RPMI7951 (cell line): ENCODE results near the gene TMEM79. TPM values are rescaled to one million over a fixed set of nuclear protein-coding genes. Genes with fewer than 3 reads are reported as not detected.
A peak's percentile ranks its signal among the peaks of the same experiment; 100 is the strongest.

Experiments
- DNase-seq: peaks from one replicate; pipeline ENCODE4 v3.0.0-alpha.2; 2012; ENCODE audit warnings: low read depth
- total RNA-seq: library from RNA; depleted of rRNA; stranded (reverse); fragments of >200 nt; shearing (Covaris generic); gene quantifications from 2 replicates; pipeline ENCODE4 v1.2.3, GENCODE V29; 2014

TMEM79 gene
- total RNA-seq, 1 experiment from 2014 or later, result 2.4 TPM

DNA sequence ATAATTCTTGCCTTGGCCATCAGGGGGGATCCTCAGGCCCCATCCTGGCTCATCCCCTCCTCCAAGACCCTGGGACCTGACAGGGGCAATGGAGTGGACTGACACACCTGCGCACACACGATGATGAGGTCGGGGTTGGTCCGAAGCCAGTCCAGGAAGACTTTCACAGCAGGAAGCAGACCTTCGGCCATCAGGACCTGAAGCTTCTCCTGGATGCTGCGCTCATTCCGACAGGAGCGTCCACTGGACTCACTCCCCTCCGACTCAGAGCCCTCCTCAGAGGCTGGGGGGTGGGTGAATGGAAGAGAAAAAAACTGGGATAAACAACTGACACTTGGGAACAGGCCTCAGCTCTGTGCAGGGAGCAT, 20.9 kb upstream of the TMEM79 start:
- no peak for DNase-seq

DNA sequence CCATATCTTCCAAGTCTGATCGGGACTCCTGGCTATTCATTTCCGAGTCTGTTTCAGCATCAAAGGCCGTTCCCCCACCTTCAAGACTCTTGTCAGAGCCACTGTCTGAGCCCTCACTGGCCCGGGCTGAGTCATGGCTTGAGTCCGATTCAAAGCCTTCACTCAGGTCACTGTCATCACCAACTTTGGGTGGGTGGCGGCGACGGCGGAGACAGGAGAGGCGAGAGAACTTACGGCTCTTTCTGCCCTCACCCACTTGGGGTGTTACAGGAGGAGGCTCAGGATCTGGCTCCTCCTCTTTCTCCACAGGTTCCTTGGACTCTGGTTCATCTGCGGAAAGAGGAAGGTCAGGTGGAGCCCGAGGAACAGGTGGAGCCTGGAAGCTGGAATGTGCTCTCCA, 18.1 kb upstream of the TMEM79 start:
- DNase-seq, result no peak

DNA sequence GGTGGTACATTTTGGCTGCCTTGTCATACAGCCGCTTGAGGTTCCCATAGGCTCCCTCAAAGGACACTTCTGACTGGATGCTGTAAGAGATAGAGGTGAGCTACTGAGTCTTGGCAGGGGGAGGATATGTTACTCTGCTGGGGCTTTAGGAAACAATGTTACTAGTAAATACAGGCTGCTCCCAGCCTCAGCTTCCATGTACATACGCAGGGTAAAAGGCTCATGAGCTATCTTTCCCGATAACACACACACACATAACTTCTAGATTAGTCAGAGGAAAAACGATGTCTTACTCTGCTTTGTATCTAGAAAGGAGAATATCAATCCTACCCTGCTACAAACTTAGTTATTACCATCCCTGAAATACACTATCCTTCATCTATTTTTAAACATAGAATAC, 15.8 kb upstream of the TMEM79 start:
- DNase-seq, result no peak

DNA sequence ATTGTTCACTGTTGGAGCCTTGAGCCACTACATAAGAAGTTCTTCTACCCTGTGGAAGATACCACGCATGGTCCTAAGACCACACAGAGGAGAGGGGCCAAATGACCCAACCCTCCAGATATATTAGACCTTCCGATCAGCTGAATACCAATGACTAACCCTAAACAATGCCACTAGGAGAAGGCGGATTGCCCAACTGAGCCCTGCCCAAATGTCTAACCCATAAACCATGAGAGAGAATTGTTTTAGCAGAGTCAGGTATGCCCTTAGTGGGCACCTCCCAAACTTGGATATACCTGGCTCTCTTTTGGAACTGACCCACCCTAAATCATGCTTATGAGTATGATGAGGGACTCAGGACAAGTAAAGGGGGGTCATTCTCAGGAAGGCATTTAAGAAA, 13.8 kb upstream of the TMEM79 start:
- DNase-seq, result no peak

DNA sequence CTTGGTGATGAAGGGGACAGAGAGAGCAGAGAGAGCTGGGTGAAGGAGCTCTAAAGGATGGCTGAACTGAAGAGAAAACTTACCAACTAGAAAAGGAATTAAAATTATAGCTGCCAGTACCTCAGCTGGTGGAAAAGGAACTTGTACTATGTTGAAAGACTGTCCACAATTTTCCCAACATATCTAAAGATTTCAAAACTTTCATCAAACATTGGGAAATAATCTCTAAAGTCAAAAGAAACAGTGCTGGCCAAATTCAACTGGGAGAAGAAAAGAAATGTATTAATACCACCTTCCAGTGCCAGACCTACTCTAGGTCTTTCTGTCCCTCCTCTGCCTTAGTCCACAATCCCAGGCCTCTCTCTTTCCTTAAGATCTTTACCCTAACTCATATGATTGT, 7.6 kb upstream of the TMEM79 start:
- no peak for DNase-seq

DNA sequence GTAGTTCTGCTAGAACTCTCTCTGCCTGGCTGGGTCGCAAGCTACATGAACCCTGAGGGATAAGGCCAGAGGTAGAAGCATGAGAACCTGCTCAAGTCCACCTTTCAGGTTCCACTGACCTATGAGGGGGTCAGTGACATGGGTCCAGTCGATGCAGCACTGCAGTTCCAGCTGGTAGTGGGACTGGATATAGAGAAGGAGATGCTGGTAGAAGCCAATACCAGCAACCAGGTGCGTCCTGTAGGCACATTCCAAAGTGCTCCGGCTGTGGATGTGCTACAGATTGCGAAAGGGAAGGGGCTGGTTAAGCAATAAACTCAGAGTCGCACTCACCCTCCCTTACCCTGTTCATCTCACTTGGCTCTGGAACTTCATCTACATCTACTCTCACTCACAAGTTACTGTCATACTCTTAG, 7.2 kb upstream of the TMEM79 start:
- DNase-seq, result no peak

DNA sequence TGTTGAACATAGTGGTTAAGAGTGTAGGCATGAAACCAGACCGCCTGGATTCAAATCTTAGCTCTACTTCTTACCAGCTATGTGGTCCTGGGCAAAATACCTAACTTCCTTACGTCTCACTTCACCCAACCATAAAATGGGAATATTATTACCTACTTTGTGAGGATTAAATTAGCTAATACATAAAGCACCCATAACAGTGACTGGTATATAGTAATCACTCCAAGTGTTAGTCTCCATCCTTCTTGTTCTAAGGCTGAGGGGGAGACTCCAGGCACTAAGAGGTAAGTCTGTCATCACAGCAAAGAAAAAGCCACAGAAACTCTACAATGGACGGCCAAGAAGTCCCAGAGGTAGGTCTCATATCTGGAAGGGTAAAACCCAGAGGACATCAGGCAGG, 4.3 kb upstream of the TMEM79 start:
- DNase-seq, result no peak

DNA sequence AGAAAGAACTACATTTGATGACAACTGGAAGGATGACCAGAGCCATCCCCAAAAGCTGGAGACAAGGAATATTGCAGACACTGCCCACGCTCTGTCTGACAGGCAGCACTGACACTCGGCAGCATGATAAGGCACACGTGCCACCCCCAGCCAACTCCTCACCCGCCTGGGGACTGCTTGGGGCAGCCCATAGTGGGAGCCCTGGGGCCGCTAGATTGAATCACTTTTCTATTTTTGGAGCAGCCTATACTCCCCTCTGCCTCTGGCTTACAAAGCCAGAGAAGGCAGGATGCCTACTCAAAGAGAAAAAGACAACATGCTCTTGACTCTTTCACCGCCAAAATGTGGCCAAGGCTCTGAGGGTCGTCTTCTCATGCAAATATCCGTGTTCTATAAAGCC, 2.8 kb upstream of the TMEM79 start:
- peak; percentile 76 for DNase-seq

DNA sequence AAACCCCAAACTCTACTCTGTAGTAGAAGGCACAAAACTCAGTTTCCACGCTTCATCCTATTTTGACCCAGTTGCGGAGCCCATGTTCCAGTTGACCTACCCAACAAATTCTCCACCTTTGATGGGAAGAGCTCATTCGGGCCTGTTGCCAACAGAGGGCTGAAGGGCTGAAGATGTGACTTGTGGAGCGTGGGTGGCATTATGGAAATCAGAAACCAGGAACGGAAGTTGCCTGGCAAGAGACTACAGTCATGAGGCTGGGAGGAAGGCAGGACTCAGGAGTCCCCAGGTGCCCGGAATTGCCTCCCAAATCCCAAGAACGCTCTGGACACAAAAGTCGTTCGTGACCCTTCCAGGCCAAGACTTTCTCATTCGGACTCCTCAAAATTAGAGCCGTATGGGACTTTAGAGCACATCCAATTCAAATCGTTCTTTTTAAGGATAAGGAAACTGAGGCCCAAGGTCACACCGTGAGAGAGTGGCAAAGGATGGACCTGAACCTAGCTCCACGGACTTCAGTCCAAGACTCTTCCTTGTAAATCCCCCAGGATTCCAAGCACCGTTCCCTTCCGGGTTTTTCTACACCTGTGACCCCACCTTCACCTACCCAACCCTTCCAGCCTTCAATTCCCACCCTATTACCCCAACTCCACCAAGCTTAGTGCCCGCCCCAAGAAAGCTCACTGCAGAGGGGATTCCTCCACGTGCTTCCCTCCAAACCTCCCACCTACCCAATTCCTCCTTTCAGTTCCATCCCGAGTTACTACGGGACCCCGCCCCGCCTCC, 2.2 kb upstream of the TMEM79 start:
- DNase-seq, result peak; percentile 48

DNA sequence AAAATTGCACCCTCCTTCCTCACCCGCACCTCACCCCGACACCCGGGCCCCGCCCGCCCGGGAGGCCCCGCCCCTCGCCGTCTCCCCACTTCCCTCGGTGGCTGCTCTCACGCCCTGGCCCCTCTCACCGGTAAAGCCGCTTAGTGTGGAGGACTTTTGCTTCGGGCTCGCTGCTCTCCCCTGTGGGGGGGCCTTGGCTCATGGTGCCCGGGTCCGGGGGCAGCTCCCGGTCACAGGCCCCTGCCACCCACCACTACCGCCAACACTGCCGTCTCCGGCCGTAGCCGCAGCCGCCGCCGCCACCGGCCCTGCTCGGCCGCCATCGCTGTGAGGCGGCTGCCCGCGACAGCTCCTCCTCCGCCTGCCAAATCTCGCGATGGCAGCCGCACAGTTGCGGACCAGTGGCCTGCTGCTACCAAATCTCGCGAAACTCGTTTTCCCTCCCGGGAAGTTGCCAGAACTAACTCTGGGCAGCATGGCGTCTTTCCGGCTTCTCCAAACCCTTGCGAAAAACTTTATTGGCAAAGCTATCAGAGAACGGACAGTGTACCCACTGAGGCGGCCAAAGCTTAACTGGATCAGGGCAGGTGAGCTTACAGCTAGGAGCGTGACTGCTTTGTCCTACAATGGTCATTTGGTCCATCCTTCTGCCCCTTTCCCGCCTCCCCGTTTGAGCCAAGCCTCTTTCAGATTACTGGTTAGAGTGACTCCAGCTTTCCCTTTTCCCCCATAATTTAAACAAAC, 1.5 kb upstream of the TMEM79 start, which contains the start of gene SMG5:
Gene SMG5 (minus strand): TSS at position 347 of the 744 bp plus-strand sequence. CDS start 145 bp downstream, at position 202.
- DNase-seq, result peak; percentile 98

DNA sequence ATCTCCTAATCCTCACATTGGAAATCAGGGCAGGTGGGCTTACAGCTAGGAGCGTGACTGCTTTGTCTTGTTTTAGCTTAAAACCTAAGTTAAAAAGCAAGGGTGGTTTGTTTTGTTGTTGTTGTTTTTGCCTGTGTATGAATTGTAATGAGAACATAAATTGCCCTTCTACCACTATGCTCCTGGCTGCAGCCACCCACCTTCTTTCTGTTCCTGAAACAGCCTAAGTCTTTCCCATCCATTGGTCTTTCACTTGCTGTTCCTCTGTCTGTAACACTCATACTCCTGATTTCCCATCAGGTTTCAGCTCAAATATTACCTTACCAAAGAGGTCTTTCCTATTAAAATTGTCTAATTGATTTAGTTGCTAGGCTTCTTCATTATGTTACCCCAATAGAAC, 604 bp upstream of the TMEM79 start:
- no peak for DNase-seq

DNA sequence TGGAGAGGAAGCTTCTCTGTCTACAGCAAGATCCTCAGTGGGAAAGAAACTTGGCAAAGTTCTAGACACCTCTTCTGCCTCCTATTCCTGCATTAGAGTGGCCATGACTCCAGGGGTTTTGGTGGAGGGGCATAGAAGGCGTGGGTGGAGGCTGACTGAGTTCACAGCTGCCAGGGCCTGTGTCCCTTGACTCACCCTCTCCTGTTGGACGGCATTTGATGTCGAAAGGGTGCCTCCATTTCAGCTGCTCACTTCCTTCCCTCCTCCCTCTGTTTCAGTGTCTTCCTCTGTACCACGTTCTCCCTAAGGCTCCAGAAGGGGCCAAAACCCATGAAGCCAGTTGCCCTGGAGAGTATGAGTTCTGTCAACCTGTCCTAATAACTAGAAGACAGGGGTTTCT, 632 bp downstream of the TMEM79 start:
- no peak for DNase-seq

DNA sequence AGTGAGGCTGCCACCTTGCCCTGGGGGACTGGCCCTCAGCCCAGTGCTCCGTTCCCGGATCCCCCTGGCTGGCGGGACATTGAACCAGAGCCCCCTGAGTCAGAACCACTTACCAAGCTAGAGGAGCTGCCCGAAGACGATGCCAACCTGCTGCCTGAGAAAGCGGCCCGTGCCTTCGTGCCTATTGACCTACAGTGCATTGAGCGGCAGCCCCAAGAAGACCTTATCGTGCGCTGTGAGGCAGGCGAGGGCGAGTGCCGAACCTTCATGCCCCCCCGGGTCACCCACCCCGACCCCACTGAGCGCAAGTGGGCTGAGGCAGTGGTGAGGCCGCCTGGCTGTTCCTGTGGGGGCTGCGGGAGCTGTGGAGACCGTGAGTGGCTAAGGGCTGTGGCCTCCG, 1.3 kb downstream of the TMEM79 start:
- DNase-seq, result no peak

DNA sequence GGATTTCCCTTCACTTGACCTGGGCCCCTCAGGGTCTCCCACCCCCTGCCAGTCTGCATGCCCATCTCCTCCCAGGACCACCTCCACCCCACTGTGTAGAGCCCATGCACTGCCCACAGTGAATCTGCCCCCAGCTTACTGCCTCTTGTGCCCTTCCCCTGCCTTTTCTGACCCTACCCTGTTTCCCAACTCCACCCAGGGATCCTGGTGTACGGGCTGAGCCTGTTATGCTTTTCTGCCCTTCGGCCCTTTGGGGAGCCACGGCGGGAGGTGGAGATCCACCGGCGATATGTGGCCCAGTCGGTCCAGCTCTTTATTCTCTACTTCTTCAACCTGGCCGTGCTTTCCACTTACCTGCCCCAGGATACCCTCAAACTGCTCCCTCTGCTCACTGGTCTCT, 1.9 kb downstream of the TMEM79 start:
- no peak for DNase-seq

DNA sequence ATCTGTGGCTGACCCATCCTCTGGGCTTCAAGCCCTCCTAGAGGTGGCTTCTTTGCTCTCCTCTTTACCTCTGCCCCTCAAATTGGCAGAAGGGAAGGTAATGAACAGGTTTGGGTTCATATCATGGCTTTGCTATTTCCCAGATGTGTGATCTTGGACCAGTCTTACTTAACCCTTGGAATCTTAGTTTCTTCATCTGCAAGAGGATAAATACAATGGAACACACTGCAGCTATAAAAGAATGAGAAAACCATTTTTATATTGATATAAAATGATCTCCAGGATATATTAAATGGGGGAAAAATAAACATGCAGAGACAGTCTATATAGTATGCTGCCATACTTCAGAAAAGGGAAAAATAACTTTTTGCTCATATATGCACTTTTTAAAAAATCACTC, 5.7 kb downstream of the TMEM79 start:
- DNase-seq, result no peak

DNA sequence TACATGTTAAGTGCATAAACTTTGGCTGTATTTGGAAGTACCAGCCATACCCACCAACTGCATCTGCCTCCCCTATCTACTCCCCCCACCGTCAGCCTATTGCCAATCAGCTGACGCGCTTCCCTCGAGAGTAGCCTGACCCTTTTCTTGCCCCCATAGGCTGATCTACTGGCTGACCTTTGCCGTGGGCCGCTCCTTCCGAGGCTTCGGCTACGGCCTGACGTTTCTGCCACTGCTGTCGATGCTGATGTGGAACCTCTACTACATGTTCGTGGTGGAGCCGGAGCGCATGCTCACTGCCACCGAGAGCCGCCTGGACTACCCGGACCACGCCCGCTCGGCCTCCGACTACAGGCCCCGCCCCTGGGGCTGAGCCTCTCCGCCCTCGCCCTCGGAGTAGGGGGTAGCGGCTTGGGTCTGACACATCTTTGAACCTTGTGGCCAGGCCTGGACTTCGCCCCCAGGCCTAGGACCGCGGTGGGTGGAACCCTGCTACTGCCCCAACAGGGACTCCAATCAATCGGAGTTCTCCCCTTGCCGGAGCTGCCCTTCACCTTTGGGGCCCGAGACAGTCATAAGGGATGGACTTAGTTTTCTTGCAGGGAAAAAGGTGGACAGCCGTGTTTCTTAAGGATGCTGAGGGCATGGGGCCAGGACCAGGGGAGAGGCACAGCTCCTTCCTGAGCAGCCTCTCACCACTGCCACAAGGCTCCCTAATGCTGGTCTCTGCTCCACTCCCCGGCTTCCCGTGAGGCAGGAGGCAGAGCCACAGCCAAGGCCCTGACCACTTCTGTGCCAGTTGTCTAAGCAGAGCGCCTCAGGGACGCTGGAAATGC, 7.3 kb downstream of the TMEM79 start:
- peak; percentile 75 for DNase-seq

DNA sequence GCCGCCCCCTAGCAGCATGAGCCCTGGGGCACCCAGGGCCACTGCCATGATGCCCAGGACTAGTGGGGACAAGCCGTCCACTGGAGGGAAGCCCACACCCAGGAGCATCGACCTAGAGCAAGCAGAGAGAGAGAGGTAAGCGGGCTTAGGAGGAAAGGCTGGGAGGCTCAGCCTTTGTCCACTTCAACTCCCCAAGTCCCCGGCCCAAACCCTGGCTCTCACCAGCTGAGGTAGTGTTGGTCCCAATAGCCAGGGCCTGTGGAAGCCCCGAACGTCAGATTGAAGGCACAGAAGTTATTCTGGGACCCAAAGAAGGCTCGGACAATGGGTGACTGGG, 8.9 kb downstream of the TMEM79 start:
- no peak for DNase-seq

DNA sequence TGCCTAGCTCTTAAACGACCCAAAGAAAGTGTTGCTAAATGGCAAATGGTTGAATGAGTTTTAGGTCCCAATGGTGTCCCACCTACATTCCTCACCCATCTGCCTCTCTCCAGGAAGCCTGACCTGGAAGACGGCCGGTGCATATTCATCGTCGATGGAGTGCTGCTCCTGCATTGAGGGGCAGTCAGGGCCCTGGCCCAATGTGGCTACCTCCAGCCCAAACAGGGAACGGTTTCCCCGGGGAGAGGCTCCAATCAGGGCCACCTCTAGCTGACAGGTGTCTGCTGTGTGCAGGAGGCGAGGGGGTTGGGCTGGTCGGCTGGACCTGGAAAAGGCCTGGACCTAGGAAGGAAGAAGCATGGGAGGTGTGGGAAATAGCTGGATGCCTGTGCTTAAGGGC, 9.8 kb downstream of the TMEM79 start:
- no peak for DNase-seq

DNA sequence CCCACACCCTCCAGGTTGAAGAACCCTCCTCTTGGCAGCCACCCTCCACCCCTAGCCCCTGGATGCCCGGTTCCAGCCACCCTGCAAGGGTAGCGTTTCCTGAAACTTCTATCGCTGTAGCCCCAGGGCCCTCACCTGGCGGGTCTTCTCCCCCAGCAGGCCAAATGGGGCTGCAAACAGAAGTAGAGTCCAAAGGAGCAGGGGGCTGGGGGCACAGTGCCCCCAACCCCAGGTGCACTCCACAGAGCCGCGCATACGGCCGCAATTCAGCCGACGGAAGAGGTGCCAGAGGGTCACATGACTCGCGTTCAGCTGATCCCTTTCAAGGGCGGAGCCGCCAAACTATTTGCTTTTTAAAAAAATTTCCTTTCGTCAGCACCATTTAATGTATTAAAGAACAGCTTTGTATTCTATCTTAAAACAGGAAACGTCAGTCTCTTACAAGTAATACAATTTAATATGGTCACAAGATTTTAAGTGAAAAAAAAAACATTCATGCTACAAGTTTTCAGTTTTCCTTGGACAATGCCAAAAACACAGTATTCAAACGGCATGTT, 11.3 kb downstream of the TMEM79 start, which contains the start of gene GLMP:
Gene GLMP (minus strand): TSS at position 289 of the 557 bp plus-strand sequence. CDS start 34 bp downstream, at position 255.
- DNase-seq, result peak; percentile 60

DNA sequence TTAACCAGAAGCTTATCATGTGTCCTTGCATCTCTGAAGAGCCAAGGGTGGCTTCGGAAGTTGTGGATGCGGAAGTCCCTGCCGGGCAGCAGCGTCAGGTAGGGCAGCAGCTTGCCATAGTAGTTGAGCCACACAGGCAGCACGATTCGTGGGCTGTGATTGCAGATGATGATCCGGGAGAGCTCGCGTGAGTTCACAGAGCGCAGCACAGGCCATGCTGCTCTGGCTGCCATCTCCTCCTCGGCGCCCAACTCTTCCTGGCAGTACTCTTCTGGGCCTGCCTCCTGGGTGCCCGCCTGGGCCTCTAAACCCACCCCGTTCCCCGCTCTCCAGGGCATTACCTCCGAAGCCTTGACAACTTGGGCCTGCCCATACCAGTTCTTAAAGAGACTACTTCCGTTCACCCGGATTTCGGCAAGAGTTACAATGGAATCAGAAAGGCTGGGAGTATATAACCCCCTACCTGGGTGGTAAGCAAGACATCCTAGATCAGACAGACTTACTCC, 14.8 kb downstream of the TMEM79 start, which contains the start of gene VHLL:
Gene VHLL (minus strand): TSS at position 456 of the 506 bp plus-strand sequence. CDS start 118 bp downstream, at position 338.
- DNase-seq, result no peak

DNA sequence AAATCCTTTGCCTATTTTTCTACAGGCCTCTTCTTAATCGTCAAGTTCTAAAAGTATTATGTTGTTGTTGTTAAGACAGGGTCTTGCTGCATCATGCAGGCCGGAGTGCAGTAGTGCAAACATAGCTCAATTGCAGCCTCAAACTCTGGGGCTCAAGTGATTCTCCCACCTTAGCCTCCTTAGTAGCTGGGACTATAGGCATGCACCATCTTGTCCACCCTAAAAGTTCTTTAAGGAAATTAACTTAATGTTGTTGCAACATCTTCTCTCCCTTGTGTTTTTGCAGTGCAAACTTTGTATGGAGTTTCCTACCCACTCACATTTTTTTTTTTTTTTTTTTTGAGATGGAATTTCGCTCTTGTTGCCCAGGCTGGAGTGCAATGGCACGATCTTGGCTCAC, 19.1 kb downstream of the TMEM79 start:
- DNase-seq, result no peak

DNA sequence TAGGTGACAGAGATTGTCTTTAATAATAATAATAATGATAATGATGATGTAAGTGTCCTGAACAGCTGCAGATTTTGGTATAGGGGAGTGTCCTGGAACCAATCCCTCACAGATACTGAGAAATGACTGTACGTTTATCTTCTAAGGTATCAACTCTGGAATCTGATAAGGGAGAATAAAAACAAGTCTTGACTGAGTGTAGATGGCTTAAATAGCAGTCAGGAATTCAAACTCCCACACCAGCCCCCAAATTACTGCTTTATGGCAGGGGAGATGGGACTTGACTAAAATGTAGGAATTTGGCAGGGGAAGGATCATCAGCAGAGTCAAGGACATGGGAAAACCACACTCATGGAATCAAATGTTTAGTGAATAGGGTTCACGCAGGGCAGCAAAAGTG, 21.1 kb downstream of the TMEM79 start:
- DNase-seq, result no peak
